Mucosa of rectum (tissue), 2 donors: ENCODE results near the gene MAP4K2.
A peak's percentile ranks its signal among the peaks of the same experiment; 100 is the strongest.

Experiments
- H3K27ac ChIP-seq, 2 donors: one replicate each; pipeline ENCODE4 v1.7.0; 2013; ENCODE audit warnings: inconsistent platforms in 2 of 2, low read depth in 2 of 2, low read length in 2 of 2
- H3K27me3 ChIP-seq, 2 donors: one replicate each; pipeline ENCODE4 v1.7.0; 2013; ENCODE audit warnings: low read length in 2 of 2; ENCODE audit not compliant: control insufficient read depth in 2 of 2, insufficient read depth in 2 of 2
- H3K36me3 ChIP-seq, 2 donors: one replicate each; pipeline ENCODE4 v1.7.0; 2013; ENCODE audit warnings: low read length in 2 of 2; ENCODE audit not compliant: control insufficient read depth in 2 of 2, insufficient read depth in 2 of 2
- H3K4me1 ChIP-seq, 2 donors: one replicate each; pipeline ENCODE4 v1.7.0; 2013; ENCODE audit warnings: low read length in 2 of 2, mild to moderate bottlenecking in 1 of 2; ENCODE audit not compliant: control insufficient read depth in 2 of 2, insufficient read depth in 2 of 2
- H3K4me3 ChIP-seq, 2 donors: one replicate each; pipeline ENCODE4 v1.7.0; 2013; ENCODE audit warnings: low read length in 2 of 2
- H3K9ac ChIP-seq, 2 donors: one replicate each; pipeline ENCODE4 v1.7.0; 2013; ENCODE audit warnings: low read length in 2 of 2, low read depth in 1 of 2, mild to moderate bottlenecking in 1 of 2
- H3K9me3 ChIP-seq, 2 donors: one replicate each; pipeline ENCODE4 v1.7.0; 2013; ENCODE audit warnings: low read length in 2 of 2; ENCODE audit not compliant: control insufficient read depth in 2 of 2
- donor health status: healthy.
- donor health status: Normal muscosa, but diverticular disease.

MAP4K2 gene

DNA sequence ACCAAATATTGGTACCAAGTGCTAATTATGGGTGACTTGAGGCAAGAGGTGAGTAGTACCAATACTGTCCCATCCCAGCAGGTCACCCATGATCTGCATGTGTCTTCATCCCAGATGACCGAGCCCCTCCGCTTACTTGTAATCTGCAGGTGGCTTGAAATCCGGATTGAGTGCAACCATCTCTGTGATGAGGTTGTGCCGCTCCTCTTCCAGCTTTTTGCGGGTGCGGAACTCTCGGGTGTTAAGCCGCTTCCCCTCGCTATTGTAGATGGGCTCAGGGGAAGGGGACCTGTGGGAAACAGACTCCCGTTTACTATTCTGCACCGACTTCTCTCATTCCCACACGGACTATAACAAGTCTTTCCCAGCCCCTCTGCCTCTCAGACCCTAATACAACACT, 32.9 kb downstream of the MAP4K2 start:
- H3K27ac ChIP-seq = no peak overlapping the region
- peaks cover 83 to 93% of the 10 kb centered on the region in 2 donors for H3K36me3 ChIP-seq
- H3K9ac ChIP-seq = no peak overlapping the region
- no peak overlapping the region for H3K4me3 ChIP-seq
- H3K9me3 ChIP-seq = no peaks in the 10 kb centered on the region
- H3K4me1 ChIP-seq = peaks cover 2 to 11% of the 10 kb centered on the region in 2 donors
- H3K27me3 ChIP-seq = no peaks in the 10 kb centered on the region

GRCh38 chr11:64769283-64769682, 33.7 kb downstream of the MAP4K2 start:
- H3K9ac ChIP-seq = no peak overlapping the region
- no peaks in the 10 kb centered on the region for H3K9me3 ChIP-seq
- H3K4me1 ChIP-seq = peaks cover 2 to 16% of the 10 kb centered on the region in 2 donors
- H3K36me3 ChIP-seq = peaks cover 84 to 94% of the 10 kb centered on the region in 2 donors
- H3K4me3 ChIP-seq = no peak overlapping the region
- H3K27ac ChIP-seq = no peak overlapping the region
- H3K27me3 ChIP-seq = no peaks in the 10 kb centered on the region

DNA sequence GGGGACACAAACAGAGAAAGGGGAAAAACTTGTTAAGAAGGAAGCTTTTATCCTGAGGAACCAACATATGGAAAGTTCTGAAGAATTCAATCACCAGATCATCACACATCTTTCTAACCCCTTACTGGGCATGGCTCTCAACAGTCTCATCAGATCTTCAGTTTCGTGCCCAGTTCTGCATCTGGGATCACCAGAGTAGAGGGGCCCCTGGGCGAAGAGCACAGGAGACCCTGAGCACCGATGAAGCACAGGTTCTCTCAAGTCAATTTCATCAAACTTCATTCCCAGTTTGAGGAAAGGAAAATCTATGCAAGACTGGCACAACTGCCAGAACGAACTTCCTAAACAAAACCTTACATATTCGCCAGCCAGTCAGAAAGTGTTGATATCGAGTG, 34.7 kb downstream of the MAP4K2 start:
- H3K4me3 ChIP-seq = no peak overlapping the region
- peaks cover 4 to 22% of the 10 kb centered on the region in 2 donors for H3K4me1 ChIP-seq
- no peak overlapping the region for H3K9ac ChIP-seq
- no peaks in the 10 kb centered on the region for H3K9me3 ChIP-seq
- no peak overlapping the region for H3K27ac ChIP-seq
- H3K27me3 ChIP-seq = no peaks in the 10 kb centered on the region
- peaks cover 84 to 94% of the 10 kb centered on the region in 2 donors for H3K36me3 ChIP-seq

GRCh38 chr11:64767344-64768299, 35.4 kb downstream of the MAP4K2 start:
- H3K27ac ChIP-seq = peak overlapping the region in 1 of 2 donors; percentile 48
- no peaks in the 10 kb centered on the region for H3K27me3 ChIP-seq
- peaks cover 82 to 93% of the 10 kb centered on the region in 2 donors for H3K36me3 ChIP-seq
- no peak overlapping the region for H3K9ac ChIP-seq
- no peak overlapping the region for H3K4me3 ChIP-seq
- no peaks in the 10 kb centered on the region for H3K9me3 ChIP-seq
- peaks cover 2 to 22% of the 10 kb centered on the region in 2 donors for H3K4me1 ChIP-seq

GRCh38 chr11:64766881-64767280, 36.1 kb downstream of the MAP4K2 start:
- peaks cover 85 to 86% of the 10 kb centered on the region in 2 donors for H3K36me3 ChIP-seq
- H3K27ac ChIP-seq = no peak overlapping the region
- no peak overlapping the region for H3K9ac ChIP-seq
- no peaks in the 10 kb centered on the region for H3K9me3 ChIP-seq
- H3K27me3 ChIP-seq = no peaks in the 10 kb centered on the region
- no peak overlapping the region for H3K4me3 ChIP-seq
- H3K4me1 ChIP-seq = peaks cover 2 to 21% of the 10 kb centered on the region in 2 donors

DNA sequence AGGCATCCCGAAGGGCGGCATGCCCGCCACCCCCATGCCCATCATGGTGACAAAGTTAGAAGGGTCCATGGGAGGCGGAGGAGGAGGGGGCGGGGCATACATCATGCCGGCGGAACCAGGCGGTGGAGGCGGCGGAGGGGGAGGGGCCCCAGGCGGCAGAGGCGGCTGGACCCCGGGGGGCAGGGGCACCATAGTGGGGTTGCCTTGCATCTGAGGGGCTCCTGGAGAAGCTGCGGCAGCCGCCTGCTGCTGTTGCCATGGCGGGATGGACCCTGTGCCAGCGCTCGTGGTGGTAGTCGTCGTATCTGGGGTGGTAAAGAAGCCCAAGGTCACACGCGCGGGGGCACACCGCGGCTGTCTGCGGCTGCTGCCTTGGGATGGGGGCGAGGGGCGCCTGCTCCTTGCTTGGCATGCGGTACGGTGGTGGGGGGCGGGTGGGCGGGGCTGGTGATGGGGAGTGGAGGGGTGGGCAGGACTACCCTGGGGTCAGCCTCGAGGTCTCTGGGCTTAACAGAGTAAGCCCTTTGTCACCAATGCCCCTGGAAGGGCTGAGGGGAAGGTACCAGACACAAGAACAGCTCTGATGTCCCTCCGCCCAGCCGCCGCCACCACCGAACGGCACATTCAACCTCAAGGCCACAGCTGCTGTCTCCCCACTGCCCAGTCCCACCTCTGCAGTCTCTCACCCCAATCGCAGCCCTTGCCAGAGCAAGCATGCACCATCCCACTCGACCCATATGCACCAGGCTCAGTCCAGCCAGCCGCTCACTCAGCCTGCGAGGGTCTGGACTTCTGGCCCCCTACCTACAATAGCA, 37.0 kb downstream of the MAP4K2 start:
- Histone ChIP-seq H3K9ac (no peak overlapping the region), H3K4me3 (no peak overlapping the region), H3K36me3 (peaks cover 78 to 79% of the 10 kb centered on the region in 2 donors), H3K27ac (no peak overlapping the region), H3K27me3 (no peaks in the 10 kb centered on the region), H3K9me3 (no peaks in the 10 kb centered on the region), H3K4me1 (peaks cover 2 to 21% of the 10 kb centered on the region in 2 donors)

DNA sequence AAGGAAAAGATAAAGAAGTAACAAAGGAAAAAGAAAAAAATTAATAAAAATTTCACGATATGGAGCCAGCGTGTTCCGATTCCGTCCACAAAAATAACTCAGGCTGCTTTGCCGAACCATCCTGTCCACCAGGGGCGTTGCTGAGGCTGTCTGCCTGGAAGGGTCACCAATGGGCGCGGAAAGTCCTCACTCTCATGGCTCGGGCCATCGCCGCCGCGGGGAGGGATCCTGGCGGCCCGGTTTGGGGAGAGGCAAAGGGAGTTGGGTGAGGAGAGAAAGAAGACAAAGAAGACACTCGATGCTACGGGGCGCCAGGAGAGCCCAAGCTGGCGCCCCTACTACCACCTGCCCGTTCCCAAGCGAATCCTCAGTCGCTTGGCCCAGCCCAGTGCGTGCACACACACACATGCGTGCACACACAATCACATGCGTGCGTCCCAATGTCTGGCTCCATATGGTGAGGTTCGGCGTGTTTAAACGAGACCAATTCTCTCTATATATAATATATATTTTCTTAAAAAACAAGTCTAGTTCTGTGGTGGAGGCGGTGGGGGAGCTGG, 37.6 kb downstream of the MAP4K2 start:
- H3K27me3 ChIP-seq = no peaks in the 10 kb centered on the region
- no peak overlapping the region for H3K4me3 ChIP-seq
- peaks cover 2 to 26% of the 10 kb centered on the region in 2 donors for H3K4me1 ChIP-seq
- no peak overlapping the region for H3K27ac ChIP-seq
- peaks cover 71 to 72% of the 10 kb centered on the region in 2 donors for H3K36me3 ChIP-seq
- no peaks in the 10 kb centered on the region for H3K9me3 ChIP-seq
- H3K9ac ChIP-seq = no peak overlapping the region

GRCh38 chr11:64764753-64765152, 38.3 kb downstream of the MAP4K2 start:
- no peak overlapping the region for H3K27ac ChIP-seq
- no peaks in the 10 kb centered on the region for H3K27me3 ChIP-seq
- peaks cover 2 to 27% of the 10 kb centered on the region in 2 donors for H3K4me1 ChIP-seq
- peaks cover 65 to 66% of the 10 kb centered on the region in 2 donors for H3K36me3 ChIP-seq
- no peaks in the 10 kb centered on the region for H3K9me3 ChIP-seq
- no peak overlapping the region for H3K4me3 ChIP-seq
- H3K9ac ChIP-seq = no peak overlapping the region

GRCh38 chr11:64764040-64764611, 38.9 kb downstream of the MAP4K2 start:
- Histone ChIP-seq H3K4me1 (peaks cover 2 to 27% of the 10 kb centered on the region in 2 donors), H3K9ac (no peak overlapping the region), H3K36me3 (peaks cover 59 to 60% of the 10 kb centered on the region in 2 donors), H3K9me3 (no peaks in the 10 kb centered on the region), H3K27me3 (no peaks in the 10 kb centered on the region), H3K27ac (peak overlapping the region in 1 of 2 donors; percentile 56), H3K4me3 (no peak overlapping the region)
